Activated CD4-positive, CD25-positive, alpha-beta regulatory T cell treated with anti-CD3 and anti-CD28 coated beads, Interleukin-2, amount 50 U/mL, for 24 hours (primary cell): Measurements from ENCODE around the gene ADRB2.
"Not testable (repeated sequence)": the region's sequence is repeated elsewhere in the genome, so short reads cannot be mapped to it uniquely, and the experiment has no call there.

Experiments
- ATAC-seq, 2 donors: fragments of 150-1000 bp; cut with Tn5 transposase; one replicate each; pipeline ENCODE4 v1.10.0; 2021; ENCODE audit warnings: mild to moderate bottlenecking in 1 of 2, moderate library complexity in 1 of 2

Gene ADRB2

GRCh38 chr5:148856009-148856367, 29.6 kb downstream of the ADRB2 start:
- no peak for ATAC-seq

GRCh38 chr5:148856424-148856823, 30.0 kb downstream of the ADRB2 start:
- no peak for ATAC-seq

GRCh38 chr5:148857474-148857873, 31.1 kb downstream of the ADRB2 start:
- no peak for ATAC-seq

GRCh38 chr5:148858106-148858505, 31.7 kb downstream of the ADRB2 start:
- no peak for ATAC-seq

- no peak for ATAC-seq
Measured at GRCh38 chr5:148858547-148858946, 32.1 kb downstream of the ADRB2 start.

GRCh38 chr5:148859703-148860102, 33.3 kb downstream of the ADRB2 start:
- no peak for ATAC-seq

GRCh38 chr5:148860599-148860998, 34.2 kb downstream of the ADRB2 start:
- no peak for ATAC-seq

GRCh38 chr5:148861088-148861487, 34.7 kb downstream of the ADRB2 start:
- no peak for ATAC-seq

- no peak for ATAC-seq
Measured at GRCh38 chr5:148861696-148862095, 35.3 kb downstream of the ADRB2 start.

GRCh38 chr5:148864113-148864841, 37.9 kb downstream of the ADRB2 start:
- no peak for ATAC-seq

GRCh38 chr5:148866024-148866423, 39.6 kb downstream of the ADRB2 start:
- no peak for ATAC-seq

GRCh38 chr5:148873120-148873519, 46.7 kb downstream of the ADRB2 start:
- ATAC-seq: no peak

- no peak for ATAC-seq
Measured at GRCh38 chr5:148873690-148874485, 47.5 kb downstream of the ADRB2 start.

- no peak for ATAC-seq
Measured at GRCh38 chr5:148875205-148875875, 48.9 kb downstream of the ADRB2 start.

GRCh38 chr5:148877436-148877835, 51.0 kb downstream of the ADRB2 start:
- ATAC-seq: not testable (repeated sequence)
